GM12873 (cell line): ENCODE measurements around the gene PRSS27.

Experiments
- TF ChIP-seq, protein P1 (sequence below): IDR thresholded peaks from 2 replicates; pipeline ENCODE4 v1.5.1; 2012; ENCODE audit warnings: low read depth, mild to moderate bottlenecking, moderate library complexity, low read length, control low read depth; ENCODE audit not compliant: insufficient read depth; ENCODE audit errors: missing control alignments

The PRSS27 gene

DNA sequence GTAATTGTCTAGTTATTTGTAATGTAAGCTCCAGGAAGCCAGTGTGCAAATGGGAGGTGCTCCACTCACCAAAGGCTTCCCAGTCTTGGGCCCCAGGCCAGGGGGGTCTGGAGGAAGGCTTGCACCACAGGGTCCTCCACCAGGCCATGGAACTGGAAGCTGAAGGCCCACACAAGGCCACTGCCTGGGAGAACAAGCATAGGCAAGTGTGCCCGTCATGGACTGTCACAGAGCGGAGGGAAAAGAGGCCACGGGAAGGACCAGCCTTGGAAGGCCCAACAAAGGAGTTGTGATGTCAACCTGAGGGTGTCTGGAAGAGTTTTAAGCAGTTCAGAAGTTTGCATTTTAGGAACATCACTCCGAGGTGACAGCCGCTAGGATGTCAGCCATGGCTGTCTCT, 29.5 kb upstream of the PRSS27 start:
- TF ChIP-seq, protein P1, sequence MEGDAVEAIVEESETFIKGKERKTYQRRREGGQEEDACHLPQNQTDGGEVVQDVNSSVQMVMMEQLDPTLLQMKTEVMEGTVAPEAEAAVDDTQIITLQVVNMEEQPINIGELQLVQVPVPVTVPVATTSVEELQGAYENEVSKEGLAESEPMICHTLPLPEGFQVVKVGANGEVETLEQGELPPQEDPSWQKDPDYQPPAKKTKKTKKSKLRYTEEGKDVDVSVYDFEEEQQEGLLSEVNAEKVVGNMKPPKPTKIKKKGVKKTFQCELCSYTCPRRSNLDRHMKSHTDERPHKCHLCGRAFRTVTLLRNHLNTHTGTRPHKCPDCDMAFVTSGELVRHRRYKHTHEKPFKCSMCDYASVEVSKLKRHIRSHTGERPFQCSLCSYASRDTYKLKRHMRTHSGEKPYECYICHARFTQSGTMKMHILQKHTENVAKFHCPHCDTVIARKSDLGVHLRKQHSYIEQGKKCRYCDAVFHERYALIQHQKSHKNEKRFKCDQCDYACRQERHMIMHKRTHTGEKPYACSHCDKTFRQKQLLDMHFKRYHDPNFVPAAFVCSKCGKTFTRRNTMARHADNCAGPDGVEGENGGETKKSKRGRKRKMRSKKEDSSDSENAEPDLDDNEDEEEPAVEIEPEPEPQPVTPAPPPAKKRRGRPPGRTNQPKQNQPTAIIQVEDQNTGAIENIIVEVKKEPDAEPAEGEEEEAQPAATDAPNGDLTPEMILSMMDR: no peak

DNA sequence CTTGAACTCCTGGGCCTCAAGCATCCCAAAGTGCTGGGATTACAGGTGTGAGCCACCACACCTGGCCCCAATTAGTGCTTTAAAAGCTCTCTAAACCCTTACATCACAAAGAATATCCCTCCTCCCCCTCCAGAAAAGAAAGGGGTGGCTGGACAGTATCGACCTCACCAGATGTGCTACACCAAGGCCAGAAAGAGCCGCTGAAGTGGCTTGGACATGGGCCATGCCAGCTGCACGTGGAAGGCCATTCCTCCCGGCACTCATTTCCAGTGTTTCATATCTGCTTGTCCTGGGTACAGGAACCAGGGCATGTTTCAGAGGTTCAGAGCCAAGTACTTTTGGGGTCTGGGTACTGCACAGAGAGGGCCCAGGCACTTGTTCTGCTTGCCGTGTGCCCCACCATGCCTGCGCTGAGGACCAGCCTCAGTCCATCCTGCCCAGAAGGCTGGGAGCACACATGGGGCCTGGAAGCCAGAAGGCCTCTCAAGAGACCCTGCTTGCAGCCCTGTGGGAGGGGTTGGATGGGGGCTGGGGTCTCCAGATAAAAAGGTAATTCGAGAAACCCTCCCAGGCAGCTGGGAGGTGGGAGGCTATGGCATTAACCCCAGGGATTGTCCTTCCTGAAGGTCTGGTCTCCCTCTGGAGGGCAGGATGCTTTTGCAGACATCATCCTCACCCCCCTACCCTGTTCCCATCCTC, 28.9 kb upstream of the PRSS27 start:
- TF ChIP-seq, protein P1: no peak

DNA sequence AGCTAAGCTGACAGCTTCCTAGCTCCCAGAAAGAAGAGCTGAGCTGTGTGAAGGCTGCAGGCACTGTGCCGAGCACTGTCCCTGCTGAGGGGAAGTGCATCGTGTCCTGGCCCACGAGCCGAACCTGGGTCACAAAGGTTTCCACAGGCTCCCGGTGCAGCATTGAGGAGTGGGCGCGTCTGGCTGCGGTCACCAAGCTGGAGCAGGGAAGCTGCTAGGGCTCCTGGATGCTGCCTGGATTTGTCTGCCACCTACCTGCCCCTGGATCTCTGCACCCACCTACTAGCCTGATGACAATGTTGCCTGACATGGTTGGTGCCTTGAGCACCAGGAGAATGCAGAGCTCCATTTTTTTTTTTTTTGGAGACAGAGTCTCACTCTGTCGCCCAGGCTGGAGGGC, 25.9 kb upstream of the PRSS27 start:
- TF ChIP-seq, protein P1: no peak

DNA sequence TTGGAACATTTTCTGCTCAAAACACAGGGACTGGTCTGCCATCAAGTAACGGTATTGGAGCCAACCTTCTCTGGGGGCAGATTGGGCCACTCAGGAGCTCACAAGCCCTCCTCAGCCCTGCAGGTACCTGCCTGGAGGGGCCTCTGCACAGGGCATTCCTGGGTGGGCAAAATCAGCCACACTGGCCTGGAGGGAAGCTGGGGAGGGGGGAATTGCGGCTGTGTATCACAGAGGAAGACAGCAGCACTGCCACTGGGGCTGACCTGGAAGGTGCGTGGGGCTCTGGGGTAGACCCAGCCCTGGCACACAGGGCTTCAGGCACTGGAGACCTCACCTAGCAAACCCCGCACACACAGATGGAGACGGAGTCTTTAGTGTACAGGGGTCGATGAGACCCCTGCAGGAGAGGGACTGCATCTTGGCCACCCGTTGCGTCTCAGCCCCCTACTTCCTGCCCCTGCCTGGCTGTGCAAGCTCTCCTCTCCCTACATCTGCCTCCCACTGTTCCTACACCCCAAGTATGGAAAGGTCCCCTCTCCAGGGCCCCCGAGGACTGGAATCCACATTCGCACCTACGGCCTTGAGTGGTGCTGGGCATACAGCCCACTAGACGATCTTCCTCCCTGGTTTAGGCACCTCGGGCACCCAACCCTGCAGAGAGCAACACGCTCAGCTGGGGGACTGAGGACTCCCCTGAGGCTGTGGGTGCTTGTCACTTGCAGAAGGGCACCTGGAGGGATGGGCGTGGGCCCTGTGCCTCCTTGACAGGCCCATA, 25.3 kb upstream of the PRSS27 start:
- TF ChIP-seq, protein P1: no peak

DNA sequence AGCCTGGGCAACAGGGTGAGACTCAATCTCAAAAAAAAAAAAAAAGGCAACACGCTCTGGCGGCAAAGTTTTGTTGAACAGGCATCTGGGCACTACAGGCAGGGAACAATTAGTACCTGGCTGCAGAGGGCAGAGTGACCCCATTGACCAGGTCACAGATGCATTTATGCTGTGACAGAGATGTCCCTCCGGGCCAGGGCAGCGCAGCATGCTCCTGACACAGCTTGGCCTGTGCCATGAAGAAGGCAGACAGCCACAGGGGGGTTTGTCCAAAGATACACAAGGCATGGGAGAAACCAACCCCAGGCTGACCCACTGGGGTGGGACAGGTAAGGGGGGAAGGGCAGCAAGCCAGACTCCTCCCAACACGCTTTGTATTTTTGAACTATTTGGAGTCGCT, 24.7 kb upstream of the PRSS27 start:
- TF ChIP-seq, protein P1: no peak

DNA sequence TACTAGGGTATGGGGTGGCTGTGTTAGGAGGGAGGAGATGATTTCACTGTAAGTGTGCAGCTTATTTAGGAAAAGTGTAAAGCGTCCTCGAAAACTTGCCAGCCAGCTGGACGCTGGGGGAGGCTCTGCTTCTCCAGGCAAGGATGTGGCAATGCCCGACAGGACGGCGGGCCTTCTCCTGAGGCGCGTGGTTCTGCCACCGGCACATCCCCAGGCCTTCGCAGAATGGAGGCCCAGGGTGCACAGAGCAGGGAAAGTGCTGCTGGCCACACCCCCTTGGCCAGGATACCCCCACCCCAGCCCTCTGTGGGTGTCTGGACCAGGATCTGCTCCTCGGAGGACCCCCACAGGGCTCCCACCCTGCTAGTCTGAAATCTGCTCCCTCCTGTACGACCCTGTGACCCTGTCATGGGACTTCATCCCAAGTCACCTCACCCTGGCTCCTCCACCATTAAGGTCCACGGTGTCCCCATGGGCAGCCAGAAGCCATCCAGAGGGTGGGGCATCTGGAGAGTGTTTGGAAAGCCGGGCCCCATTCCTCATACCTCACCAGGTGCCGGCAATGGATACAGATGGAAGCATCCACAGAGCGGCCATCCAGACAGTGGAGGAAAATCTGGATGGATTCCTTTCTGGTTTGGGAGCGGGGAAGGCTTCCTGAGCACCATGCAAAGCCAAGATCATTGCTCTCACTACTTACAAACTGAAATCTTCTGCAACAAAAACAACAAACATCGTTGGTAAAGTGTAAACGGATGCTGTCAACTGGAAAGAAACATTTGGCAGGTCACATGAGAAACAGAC, 23.2 kb upstream of the PRSS27 start:
- TF ChIP-seq, protein P1: no peak
